DMS153 treated with DMSO at 0.1 percent for 48 hours (cell line): ENCODE data around the gene TBRG4.

Source experiments
- DNase-seq: peaks from one replicate; lab custom pipeline; 2025; ENCODE audit not compliant: unreplicated experiment; lab: John Stamatoyannopoulos, UW

The TBRG4 gene

DNA sequence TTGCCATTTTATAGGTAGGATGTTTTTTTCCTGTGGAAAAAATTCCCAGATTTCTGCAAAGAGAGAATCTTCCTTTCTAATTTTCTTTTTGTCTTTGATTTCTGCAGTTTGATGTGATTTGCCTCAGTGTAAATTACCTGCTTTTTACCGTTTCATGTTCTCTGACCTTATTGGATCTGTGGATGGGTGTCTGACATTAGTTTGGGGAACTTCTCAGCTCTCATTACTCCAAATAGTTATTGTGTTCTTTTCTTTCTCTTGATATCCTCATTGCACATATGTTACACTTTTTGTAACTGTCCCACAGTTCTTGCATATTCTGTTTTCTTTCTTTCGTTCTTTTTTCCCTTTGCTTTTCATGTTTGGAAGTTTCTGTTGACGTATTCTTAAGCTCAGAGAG is 51.2 kb downstream of the TBRG4 start:
- DNase-seq: no peak

DNA sequence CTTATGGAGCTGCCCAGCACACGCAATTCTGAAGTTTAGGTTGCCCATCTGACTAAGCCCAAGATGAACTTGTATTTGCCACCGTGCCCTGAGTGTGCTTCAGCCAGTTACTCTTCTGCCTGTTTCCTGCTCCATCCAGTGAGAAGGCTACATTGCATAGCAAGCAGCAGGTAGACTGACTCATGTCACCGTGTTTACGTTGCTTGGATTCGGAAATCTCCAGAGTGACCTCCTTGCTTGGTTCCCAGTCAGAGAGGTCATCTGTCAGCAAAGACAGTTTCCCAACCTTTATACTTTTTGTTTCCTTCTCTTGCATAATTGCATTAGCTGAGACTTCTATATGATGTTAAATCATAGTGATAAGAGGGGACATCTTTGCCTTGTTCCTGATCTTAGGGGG is 53.6 kb downstream of the TBRG4 start:
- no peak for DNase-seq

DNA sequence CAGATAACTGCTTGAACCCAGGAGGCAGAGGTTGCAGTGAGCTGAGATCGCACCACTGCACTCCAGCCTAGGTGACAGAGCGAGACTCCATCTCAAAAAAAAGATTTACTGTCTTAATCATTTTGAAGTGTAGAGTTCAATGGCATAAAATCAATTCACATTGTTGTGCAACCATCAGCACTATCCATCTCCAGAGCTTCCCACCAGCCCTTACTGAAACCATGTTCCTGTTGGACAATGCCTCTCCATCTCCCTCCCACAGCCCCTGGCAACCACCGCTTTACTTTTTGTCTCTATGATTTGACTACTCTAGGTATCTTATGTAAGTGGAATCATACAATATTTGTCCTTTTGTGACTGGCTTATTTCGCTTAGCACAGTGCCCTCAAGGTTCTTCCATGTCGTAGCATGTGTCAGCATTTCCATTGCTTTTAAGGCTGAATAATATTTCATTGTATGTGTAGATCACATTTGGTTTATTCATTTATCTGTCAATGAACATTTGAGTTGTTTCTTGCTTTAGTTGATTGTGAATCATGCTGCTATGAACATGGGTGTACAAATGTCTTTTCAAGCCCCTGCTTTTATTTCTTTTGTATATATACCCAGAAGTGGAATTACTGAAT is 55.8 kb downstream of the TBRG4 start:
- no peak for DNase-seq

DNA sequence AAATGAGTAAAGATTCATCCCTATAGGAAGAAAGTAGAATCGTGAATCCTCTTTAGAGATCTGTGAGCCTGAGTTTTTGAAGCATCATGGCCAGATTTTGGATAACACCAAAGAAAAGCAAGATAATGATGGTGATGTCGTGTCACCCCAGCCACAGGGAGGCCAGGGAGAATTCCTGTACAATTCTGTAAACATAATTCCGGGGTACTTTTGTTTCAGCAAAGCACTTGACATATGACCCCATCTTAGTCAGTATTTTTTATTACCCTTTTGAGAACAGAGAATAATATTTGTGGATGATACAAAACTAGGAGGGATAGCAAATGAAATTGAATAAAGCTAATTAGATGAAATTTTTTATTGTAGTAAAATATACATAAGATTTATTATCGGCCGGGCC is 56.5 kb downstream of the TBRG4 start:
- no peak for DNase-seq

DNA sequence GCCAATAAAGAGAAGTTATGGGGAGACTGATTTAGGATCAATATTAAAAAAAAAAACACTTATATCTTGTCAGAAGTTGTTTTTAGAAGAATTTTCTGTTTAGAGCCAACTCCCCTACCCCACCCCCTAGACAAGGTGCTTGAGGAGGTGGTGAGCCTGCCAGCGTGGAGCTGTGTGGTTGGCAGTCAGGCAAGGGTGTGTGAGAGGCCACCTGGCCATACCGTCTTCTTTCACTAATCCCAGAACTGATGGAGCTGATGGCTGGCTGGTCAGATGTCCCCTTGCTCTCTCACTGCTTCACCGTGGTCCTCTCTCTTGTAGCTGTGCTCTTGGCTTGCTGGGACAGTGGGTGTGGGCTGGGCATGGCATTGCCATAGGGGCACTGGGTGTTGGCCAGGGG is 57.1 kb downstream of the TBRG4 start:
- DNase-seq: no peak

DNA sequence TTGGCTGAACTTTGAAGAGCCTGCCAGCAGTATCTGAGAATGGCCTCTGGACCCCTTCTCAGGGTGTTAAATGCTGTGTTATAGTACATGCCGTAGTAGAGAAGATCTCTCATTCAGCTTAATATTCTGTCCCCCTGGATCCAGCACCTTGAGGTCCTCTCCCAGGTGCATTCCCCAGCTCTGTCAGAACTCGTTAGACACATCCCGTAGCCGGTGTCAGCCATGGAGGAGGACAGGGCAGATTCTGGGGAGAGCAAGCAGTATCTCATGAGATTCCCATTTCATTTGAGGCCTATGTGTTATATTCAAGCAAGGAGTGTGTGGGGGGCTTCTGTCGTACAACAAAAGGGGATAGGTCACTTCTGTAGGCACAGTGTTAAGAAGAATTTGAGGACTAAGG is 57.6 kb downstream of the TBRG4 start:
- no peak for DNase-seq

DNA sequence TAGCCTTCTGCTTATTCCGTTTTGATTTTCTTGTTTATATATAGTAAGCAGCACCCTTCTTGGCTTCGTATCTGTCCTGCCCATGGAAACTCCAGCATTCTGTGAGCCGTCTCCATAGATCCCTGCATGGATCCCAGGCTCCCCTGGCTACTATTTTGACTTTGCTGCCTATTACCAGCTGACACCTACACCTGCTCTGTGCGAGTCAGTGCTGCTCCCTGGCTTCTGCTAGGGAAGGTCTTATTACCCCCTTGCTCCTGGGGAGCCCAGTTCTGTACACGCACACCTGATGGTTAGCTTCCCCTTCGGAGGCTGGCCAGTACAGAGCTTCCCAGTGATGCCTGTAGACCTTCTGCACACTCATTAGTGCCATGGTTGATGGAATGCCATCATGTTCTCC is 58.1 kb downstream of the TBRG4 start:
- DNase-seq: no peak

DNA sequence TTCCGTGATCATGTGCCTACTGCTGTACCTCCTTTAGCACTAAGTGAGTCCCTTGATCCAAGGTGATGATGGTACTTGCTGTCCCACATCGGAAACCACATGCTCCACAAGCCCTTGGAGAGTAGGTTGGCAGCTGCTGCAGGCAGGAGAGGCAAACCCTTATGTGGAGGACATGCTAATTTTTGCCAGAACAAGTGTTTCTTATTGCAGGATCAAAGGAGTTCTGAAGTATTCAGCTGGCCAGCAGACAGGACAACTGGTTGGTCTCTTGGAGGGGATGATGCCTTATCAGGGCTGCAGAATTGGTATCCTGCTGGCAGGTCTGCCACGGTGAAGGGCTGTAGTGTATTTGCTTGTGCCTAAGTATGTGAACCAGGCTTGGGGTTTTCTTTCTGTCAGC is 59.5 kb downstream of the TBRG4 start:
- no peak for DNase-seq

DNA sequence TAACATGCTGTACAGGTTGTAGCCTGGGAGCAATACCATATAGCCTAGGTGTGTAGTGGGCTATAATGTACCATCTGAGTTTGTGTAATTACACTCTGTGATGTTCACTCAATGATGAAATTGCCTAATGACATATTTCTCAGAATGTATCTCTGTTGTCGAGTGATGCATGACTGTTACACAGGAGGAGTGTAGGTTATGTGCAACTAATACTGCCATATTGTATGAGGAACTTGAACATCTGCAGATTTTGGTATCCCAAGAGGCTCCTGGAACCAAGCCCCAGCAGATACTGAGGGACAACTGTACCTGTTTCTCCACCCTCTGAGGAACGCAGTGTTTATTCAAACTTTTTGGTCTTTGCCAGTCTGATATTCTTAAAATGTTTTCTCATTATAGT is 61.3 kb downstream of the TBRG4 start:
- no peak for DNase-seq
